ENCODE data around the gene PMAIP1. TPM values are rescaled to one million over a fixed set of nuclear protein-coding genes. Genes with fewer than 3 reads are reported as not detected.

PMAIP1 gene
- total RNA-seq, 1 donor from 2014 or later: 3.2 TPM

GRCh38 chr18:59861009-59861408 lies 38.8 kb upstream of the PMAIP1 start:
- Mint-ChIP-seq H3K27ac (ENCODE audit: unreplicated experiment) (no peak overlapping the region), H3K4me3 (ENCODE audit: unreplicated experiment) (no peak overlapping the region), H3K4me1 (ENCODE audit: unreplicated experiment) (no peaks in the 10 kb centered on the region), H3K9me3 (ENCODE audit: unreplicated experiment) (no peaks in the 10 kb centered on the region), H3K27me3 (ENCODE audit: unreplicated experiment) (no peaks in the 10 kb centered on the region), H3K36me3 (ENCODE audit: low read depth, unreplicated experiment) (no peaks in the 10 kb centered on the region)
- DNase-seq (ENCODE audit: low spot score): no peak
- TF ChIP-seq CTCF (IDR thresholded peaks at IDR 0.05; ENCODE audit: unreplicated experiment): no peak

- H3K4me1 Mint-ChIP-seq (ENCODE audit: unreplicated experiment): no peaks in the 10 kb centered on the region
- no peaks in the 10 kb centered on the region for H3K9me3 Mint-ChIP-seq (ENCODE audit: unreplicated experiment)
- DNase-seq (ENCODE audit: low spot score): no peak
- no peak for TF ChIP-seq CTCF (IDR thresholded peaks at IDR 0.05; ENCODE audit: unreplicated experiment)
- H3K27me3 Mint-ChIP-seq (ENCODE audit: unreplicated experiment): no peaks in the 10 kb centered on the region
- H3K4me3 Mint-ChIP-seq (ENCODE audit: unreplicated experiment): no peak overlapping the region
- H3K27ac Mint-ChIP-seq (ENCODE audit: unreplicated experiment): no peak overlapping the region
- no peaks in the 10 kb centered on the region for H3K36me3 Mint-ChIP-seq (ENCODE audit: low read depth, unreplicated experiment)
These were observed 37.6 kb upstream of the PMAIP1 start for GRCh38 chr18:59861963-59862819.

GRCh38 chr18:59865241-59865986 lies 34.4 kb upstream of the PMAIP1 start:
- TF ChIP-seq CTCF (IDR thresholded peaks at IDR 0.05; ENCODE audit: unreplicated experiment): no peak
- DNase-seq (ENCODE audit: low spot score): no peak

GRCh38 chr18:59866551-59867269 lies 33.1 kb upstream of the PMAIP1 start:
- Mint-ChIP-seq H3K27me3 (ENCODE audit: unreplicated experiment) (no peaks in the 10 kb centered on the region), H3K4me1 (ENCODE audit: unreplicated experiment) (no peaks in the 10 kb centered on the region), H3K4me3 (ENCODE audit: unreplicated experiment) (no peak overlapping the region), H3K9me3 (ENCODE audit: unreplicated experiment) (no peaks in the 10 kb centered on the region), H3K27ac (ENCODE audit: unreplicated experiment) (no peak overlapping the region), H3K36me3 (ENCODE audit: low read depth, unreplicated experiment) (no peaks in the 10 kb centered on the region)
- no peak for DNase-seq (ENCODE audit: low spot score)
- no peak for TF ChIP-seq CTCF (IDR thresholded peaks at IDR 0.05; ENCODE audit: unreplicated experiment)

More at GRCh38 chr18:59865241-59865986, 34.4 kb upstream of the PMAIP1 start:
- Mint-ChIP-seq H3K27me3 (ENCODE audit: unreplicated experiment) (no peaks in the 10 kb centered on the region), H3K4me1 (ENCODE audit: unreplicated experiment) (no peaks in the 10 kb centered on the region), H3K27ac (ENCODE audit: unreplicated experiment) (no peak overlapping the region), H3K4me3 (ENCODE audit: unreplicated experiment) (no peak overlapping the region), H3K9me3 (ENCODE audit: unreplicated experiment) (no peaks in the 10 kb centered on the region), H3K36me3 (ENCODE audit: low read depth, unreplicated experiment) (no peaks in the 10 kb centered on the region)
